ENCODE results near the gene DPM2. TPM values are rescaled to one million over a fixed set of nuclear protein-coding genes. Genes with fewer than 3 reads are reported as not detected.

Gene DPM2
- total and polyA plus RNA-seq, 12 donors: 7.2 to 31.1 (median 12.7) TPM

GRCh38 chr9:127920794-127921193, 16.9 kb downstream of the DPM2 start:
- Histone ChIP-seq H3K27ac (no peak overlapping the region), H3K4me3 (no peak overlapping the region), H3K36me3 (no peaks in the 10 kb centered on the region), H3K4me1 (peaks cover 8 to 54% (median 41%) of the 10 kb centered on the region in 9 donors), H3K9me3 (no peaks in the 10 kb centered on the region), H3K27me3 (peaks cover 0 to 32% (median 9%) of the 10 kb centered on the region in 7 donors)
- TF ChIP-seq CTCF (IDR thresholded peaks at IDR 0.05): no peak
- intact Hi-C loops (cut with DNase I): loop anchor here (1.0 to 10.0 kb wide), 16 partner anchors 43 to 706 kb away; partner anchors contain the start of genes TOR2A (in 8 of the 10), CDK9 (in 2 of the 10) and AK1 (in 1 of the 10)
- ATAC-seq: no peak
- DNase-seq: no peak
- 88 to 94% methylated on average over 7 of the region's 7 CpGs for WGBS, 2 donors

GRCh38 chr9:127919253-127919815, 18.3 kb downstream of the DPM2 start:
- TF ChIP-seq CTCF (IDR thresholded peaks at IDR 0.05): no peak
- peaks cover 0 to 20% (median 0%) of the 10 kb centered on the region in 7 donors for H3K27me3 ChIP-seq
- peaks cover 12 to 64% (median 50%) of the 10 kb centered on the region in 9 donors for H3K4me1 ChIP-seq
- H3K36me3 ChIP-seq: peaks cover 0 to 7% (median 0%) of the 10 kb centered on the region in 9 donors
- no peak overlapping the region for H3K4me3 ChIP-seq
- ATAC-seq (peak in 7 of 8 donors; percentile 6 to 72 (median 32)), DNase-seq (peak; percentile 76 to 77)
- WGBS, 2 donors: 50 to 61% methylated on average over 8 of the region's 8 CpGs
- intact Hi-C loops (cut with DNase I): loop anchor here in 8 of 10 donors (5.0 to 10.0 kb wide), 7 partner anchors 42 to 182 kb away; partner anchors contain the start of genes CDK9 (in 2 of the 8), AK1 (in 1 of the 8), FPGS (in 1 of the 8) and TOR2A (in 1 of the 8)
- peak overlapping the region in 5 of 10 donors; percentile 2 to 64 (median 53) for H3K27ac ChIP-seq
- H3K9me3 ChIP-seq: no peaks in the 10 kb centered on the region

GRCh38 chr9:127918183-127919107, 19.2 kb downstream of the DPM2 start:
- H3K27me3 ChIP-seq: peaks cover 0 to 11% (median 0%) of the 10 kb centered on the region in 7 donors
- DNase-seq: peak in 1 of 2 donors; percentile 51
- peaks cover 0 to 15% (median 0%) of the 10 kb centered on the region in 9 donors for H3K36me3 ChIP-seq
- intact Hi-C loops (cut with DNase I): loop anchor here in 8 of 10 donors (5.0 to 10.0 kb wide), 7 partner anchors 41 to 181 kb away; partner anchors contain the start of genes CDK9 (in 2 of the 8), AK1 (in 1 of the 8), FPGS (in 1 of the 8) and TOR2A (in 1 of the 8)
- H3K4me1 ChIP-seq: peaks cover 12 to 64% (median 50%) of the 10 kb centered on the region in 9 donors
- ATAC-seq: no peak
- peak in 3 of 9 donors; percentile 9 to 25 (median 18) for TF ChIP-seq CTCF (IDR thresholded peaks at IDR 0.05)
- peak overlapping the region in 5 of 10 donors; percentile 2 to 64 (median 53) for H3K27ac ChIP-seq
- 92 to 94% methylated on average over 8 of the region's 8 CpGs for WGBS, 2 donors
- H3K4me3 ChIP-seq: no peak overlapping the region
- no peaks in the 10 kb centered on the region for H3K9me3 ChIP-seq

- H3K36me3 ChIP-seq: peaks cover 0 to 24% (median 2%) of the 10 kb centered on the region in 9 donors
- H3K4me1 ChIP-seq: peaks cover 12 to 64% (median 50%) of the 10 kb centered on the region in 9 donors
- DNase-seq: no peak
- WGBS, 2 donors: 66 to 67% methylated on average over 6 of the region's 6 CpGs
- peak overlapping the region in 2 of 10 donors; percentile 30 to 96 for H3K4me3 ChIP-seq
- H3K9me3 ChIP-seq: no peaks in the 10 kb centered on the region
- H3K27ac ChIP-seq: peak overlapping the region in 7 of 10 donors; percentile 10 to 77 (median 53)
- intact Hi-C loops (cut with DNase I): loop anchor here in 8 of 10 donors (2.0 to 10.0 kb wide), 9 partner anchors 19 to 180 kb away; partner anchors contain the start of genes CDK9 (in 2 of the 8), AK1 (in 1 of the 8), FPGS (in 1 of the 8) and ST6GALNAC6 (in 1 of the 8)
- no peak for TF ChIP-seq CTCF (IDR thresholded peaks at IDR 0.05)
- peaks cover 0 to 10% (median 0%) of the 10 kb centered on the region in 7 donors for H3K27me3 ChIP-seq
- ATAC-seq: no peak
Measured at GRCh38 chr9:127917603-127918002, 20.1 kb downstream of the DPM2 start.

All from heart right ventricle (tissue), 16 donors.